ENCODE measurements around the gene GGT5.
"Not testable (repeated sequence)": the region's sequence is repeated elsewhere in the genome, so short reads cannot be mapped to it uniquely, and the experiment has no call there.

DNA sequence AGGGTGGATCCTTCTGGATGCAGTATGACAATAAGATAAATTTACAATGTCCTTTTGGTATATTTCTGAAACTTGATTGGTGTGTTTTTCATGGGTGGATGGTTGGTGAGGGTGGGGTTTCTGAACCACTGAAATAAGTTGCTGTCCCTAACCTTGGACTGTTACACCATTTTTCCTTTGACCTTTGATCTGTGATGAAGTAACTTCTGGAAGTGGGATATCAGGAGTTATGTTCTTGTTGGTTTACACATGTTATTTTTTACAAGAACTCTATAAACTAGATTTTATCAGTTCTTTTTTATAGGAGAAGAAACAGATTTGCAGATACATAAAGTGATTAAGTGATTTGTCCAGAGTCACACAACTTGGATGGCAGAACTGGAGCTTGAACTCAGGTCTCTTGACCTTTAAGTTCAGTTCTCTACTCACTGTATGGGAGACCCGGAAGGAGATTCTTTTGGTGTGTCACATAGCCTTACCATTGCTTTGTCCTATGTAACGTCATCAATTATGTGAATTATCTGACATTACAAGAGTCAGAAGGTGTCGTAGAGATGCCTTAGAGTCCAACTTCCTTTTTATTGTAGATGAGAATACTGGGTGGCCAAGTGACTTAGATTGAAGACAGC, 47.4 kb upstream of the GGT5 start:
- TF ChIP-seq, protein P1, sequence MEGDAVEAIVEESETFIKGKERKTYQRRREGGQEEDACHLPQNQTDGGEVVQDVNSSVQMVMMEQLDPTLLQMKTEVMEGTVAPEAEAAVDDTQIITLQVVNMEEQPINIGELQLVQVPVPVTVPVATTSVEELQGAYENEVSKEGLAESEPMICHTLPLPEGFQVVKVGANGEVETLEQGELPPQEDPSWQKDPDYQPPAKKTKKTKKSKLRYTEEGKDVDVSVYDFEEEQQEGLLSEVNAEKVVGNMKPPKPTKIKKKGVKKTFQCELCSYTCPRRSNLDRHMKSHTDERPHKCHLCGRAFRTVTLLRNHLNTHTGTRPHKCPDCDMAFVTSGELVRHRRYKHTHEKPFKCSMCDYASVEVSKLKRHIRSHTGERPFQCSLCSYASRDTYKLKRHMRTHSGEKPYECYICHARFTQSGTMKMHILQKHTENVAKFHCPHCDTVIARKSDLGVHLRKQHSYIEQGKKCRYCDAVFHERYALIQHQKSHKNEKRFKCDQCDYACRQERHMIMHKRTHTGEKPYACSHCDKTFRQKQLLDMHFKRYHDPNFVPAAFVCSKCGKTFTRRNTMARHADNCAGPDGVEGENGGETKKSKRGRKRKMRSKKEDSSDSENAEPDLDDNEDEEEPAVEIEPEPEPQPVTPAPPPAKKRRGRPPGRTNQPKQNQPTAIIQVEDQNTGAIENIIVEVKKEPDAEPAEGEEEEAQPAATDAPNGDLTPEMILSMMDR (IDR thresholded peaks at IDR 0.05; ENCODE audit: low read length): not testable (repeated sequence)
- not testable (repeated sequence) for TF ChIP-seq EZH2phosphoT487 (IDR thresholded peaks at IDR 0.05; ENCODE audit: low read length)

Measured in MM.1S (cell line).